GM13977 (cell line): ENCODE measurements around the gene TRHDE.

Experiments used
- DNase-seq: peaks from one replicate; pipeline ENCODE4 v3.0.0; 2012; ENCODE audit warnings: low spot score
- in situ Hi-C: fragments of 300-500 bp; cut with MboI; formaldehyde crosslinking; loops from one replicate; pipeline ENCODE4 v1.12.0; 2022; ENCODE audit warnings: low sequenced_read_pairs, low pct_unique_long_range_greater_than_20kb, mixed read lengths, inconsistent platforms; ENCODE audit not compliant: unreplicated experiment
- TF ChIP-seq, protein P1 (sequence below): IDR thresholded peaks from 2 replicates; pipeline ENCODE4 v1.5.1; 2012; ENCODE audit warnings: mild to moderate bottlenecking, control low read depth; ENCODE audit not compliant: insufficient read depth; ENCODE audit errors: extremely low read depth, missing control alignments

Gene TRHDE

DNA sequence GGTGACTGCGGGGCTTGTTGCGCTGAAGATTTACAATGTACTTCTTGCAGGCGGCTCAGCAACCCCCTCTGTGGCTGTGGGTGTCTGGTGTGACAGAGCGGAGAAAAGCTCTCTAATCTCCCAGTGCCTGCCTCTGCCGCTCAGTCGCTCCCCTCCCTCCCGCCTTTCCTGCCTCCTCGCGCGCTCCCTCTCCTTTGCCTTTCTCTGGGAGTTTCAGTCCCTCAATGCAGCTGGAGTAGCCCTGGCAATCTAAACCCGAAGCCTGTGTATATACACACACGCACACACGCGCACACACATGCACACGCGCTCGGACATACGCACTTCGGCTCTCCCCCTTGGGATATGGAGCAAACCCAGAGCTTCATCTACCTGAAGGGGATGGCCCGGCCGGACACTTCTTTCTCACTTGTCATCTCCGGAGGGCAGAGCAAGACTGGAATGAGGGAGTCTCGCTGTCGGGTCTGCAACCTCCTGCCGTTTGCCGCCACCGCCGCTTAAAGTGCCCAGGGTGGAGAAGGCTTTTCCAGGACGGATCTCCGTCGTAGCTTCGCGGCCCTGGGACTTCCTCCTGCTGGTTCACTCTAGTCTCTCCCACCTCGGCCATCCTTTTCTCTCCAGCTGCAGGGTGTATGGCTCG lies 599 bp upstream of the TRHDE start:
- DNase-seq, result peak; percentile 31
- TF ChIP-seq, protein P1, sequence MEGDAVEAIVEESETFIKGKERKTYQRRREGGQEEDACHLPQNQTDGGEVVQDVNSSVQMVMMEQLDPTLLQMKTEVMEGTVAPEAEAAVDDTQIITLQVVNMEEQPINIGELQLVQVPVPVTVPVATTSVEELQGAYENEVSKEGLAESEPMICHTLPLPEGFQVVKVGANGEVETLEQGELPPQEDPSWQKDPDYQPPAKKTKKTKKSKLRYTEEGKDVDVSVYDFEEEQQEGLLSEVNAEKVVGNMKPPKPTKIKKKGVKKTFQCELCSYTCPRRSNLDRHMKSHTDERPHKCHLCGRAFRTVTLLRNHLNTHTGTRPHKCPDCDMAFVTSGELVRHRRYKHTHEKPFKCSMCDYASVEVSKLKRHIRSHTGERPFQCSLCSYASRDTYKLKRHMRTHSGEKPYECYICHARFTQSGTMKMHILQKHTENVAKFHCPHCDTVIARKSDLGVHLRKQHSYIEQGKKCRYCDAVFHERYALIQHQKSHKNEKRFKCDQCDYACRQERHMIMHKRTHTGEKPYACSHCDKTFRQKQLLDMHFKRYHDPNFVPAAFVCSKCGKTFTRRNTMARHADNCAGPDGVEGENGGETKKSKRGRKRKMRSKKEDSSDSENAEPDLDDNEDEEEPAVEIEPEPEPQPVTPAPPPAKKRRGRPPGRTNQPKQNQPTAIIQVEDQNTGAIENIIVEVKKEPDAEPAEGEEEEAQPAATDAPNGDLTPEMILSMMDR, result no peak
- in situ Hi-C loops, result no loop called here

DNA sequence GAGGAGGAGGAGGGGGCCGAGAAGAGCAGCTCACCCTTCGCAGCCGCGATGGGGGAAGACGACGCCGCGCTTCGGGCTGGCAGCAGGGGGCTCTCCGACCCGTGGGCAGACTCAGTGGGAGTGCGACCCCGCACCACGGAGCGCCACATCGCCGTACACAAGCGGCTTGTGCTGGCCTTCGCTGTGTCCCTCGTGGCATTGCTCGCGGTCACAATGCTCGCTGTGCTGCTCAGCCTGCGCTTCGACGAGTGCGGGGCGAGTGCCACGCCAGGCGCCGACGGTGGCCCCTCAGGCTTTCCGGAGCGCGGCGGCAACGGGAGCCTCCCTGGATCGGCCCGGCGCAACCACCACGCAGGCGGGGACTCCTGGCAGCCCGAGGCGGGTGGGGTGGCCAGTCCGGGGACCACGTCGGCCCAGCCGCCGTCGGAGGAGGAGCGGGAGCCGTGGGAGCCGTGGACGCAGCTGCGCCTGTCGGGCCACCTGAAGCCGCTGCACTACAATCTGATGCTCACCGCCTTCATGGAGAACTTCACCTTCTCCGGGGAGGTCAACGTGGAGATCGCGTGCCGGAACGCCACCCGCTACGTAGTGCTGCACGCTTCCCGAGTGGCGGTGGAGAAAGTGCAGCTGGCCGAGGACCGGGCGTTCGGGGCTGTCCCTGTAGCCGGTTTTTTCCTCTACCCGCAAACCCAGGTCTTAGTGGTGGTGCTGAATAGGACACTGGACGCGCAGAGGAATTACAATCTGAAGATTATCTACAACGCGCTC lies 745 bp downstream of the TRHDE start:
- TF ChIP-seq, protein P1, result no peak
- DNase-seq, result peak; percentile 46
- in situ Hi-C loops, result no loop called here

DNA sequence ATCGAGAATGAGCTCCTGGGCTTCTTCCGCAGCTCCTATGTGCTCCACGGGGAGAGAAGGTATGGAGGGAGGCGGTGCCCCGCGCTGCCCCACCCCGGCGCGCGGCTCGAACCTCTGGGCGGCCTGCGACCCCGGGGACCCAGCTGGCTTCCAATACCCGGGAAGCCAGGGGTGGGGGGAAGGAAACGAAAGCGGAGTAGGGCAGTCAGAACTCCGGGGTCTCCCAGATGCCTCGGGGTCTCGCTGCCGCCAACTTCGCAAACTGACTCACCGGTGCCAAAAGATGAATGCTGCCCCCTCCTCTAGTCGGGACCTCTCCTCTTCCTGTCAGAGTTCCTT lies 1.3 kb downstream of the TRHDE start:
- in situ Hi-C loops, result no loop called here
- TF ChIP-seq, protein P1, result no peak
- no peak for DNase-seq

DNA sequence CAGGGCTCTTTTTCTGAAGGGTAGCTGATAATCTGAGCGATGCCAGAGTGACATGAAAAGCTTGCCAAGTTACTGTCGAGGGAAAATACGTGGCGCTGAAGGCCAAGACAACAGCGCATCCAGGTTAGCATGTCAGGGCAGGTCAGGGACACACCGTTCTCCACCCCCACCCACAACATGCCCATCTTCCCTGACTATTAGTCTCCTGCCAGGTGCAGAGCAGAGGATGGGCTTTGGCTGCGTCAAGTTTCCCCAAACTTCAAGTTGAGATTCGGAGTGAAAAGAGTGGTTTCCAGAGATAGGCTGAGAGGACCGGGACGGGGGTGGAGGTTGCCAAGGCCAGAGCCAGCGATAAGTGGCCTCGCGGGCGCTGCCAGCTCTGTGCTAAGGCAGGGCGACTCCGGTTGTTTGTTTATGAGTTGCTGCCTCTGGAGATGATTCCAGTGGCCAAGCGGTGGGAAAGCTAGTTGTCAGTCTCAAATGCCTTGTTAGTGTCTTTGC lies 1.7 kb downstream of the TRHDE start:
- DNase-seq, result peak; percentile 17

DNA sequence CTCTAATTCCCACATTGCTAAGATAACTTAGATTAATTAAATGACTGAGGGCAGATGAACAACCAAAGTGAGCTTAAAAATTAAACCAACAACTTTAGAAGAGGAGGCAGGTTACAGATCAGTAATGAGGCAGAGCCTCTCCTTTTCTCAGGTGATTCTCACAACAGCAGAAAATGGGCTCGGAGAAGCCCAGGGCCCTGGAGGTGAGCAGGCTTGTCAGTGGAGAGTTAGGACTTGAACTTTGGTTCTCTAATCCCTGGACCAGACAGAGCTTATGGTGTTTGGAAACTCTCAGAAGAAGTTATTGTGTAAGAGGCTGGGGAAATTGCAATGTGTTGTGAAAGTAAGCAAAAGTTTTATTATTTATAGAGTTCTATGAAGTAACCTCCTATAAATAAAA lies 2.8 kb downstream of the TRHDE start:
- in situ Hi-C loops, result no loop called here
- no peak for DNase-seq
- TF ChIP-seq, protein P1, result no peak

More for the DNA sequence above, 1.7 kb downstream of the TRHDE start:
- in situ Hi-C loops, result no loop called here
- TF ChIP-seq, protein P1, result no peak

GRCh38 chr12:72275526-72275925 lies 3.4 kb downstream of the TRHDE start:
- no peak for DNase-seq
- in situ Hi-C loops, result no loop called here
- TF ChIP-seq, protein P1, result no peak
